Keratinocyte (primary cell): Measurements from ENCODE around the gene FOXP4. TPM values are rescaled to one million over a fixed set of nuclear protein-coding genes. Genes with fewer than 3 reads are reported as not detected.

Experiments
- DNase-seq: peaks from one replicate; pipeline ENCODE4 v3.0.0-alpha.2; 2011; ENCODE audit warnings: low read depth, missing footprints, low spot score
- FAIRE-seq: peaks from 2 replicates; lab custom pipeline; 2011; peaks lifted over from hg19 to GRCh38; lab: Jason Lieb, UNC
- H2AFZ ChIP-seq: 2 replicates; pipeline ENCODE4 v1.6.0; 2012; ENCODE audit warnings: low read length, control low read depth, inconsistent platforms; ENCODE audit not compliant: control insufficient read depth
- H3K27ac ChIP-seq: 2 replicates; pipeline ENCODE4 v1.5.1; 2011; ENCODE audit warnings: low read length; ENCODE audit not compliant: control insufficient read depth, insufficient read depth
- H3K27me3 ChIP-seq: 3 replicates; pipeline ENCODE4 v1.6.0; 2011; ENCODE audit warnings: low read length; ENCODE audit not compliant: control insufficient read depth, insufficient read depth; ENCODE audit errors: extremely low read depth
- H3K36me3 ChIP-seq, 2 experiments: 2 replicates in 1 of 2; 3 replicates in 1 of 2; pipeline ENCODE4 v1.5.1; 2011; ENCODE audit warnings: low read length in 2 of 2, mild to moderate bottlenecking in 1 of 2; ENCODE audit not compliant: control insufficient read depth in 2 of 2, insufficient read depth in 2 of 2; ENCODE audit errors: extremely low read depth in 1 of 2
- H3K4me1 ChIP-seq: 3 replicates; pipeline ENCODE4 v1.5.1; 2011; ENCODE audit warnings: low read length; ENCODE audit not compliant: control insufficient read depth, insufficient read depth; ENCODE audit errors: extremely low read depth
- H3K4me2 ChIP-seq: 3 replicates; pipeline ENCODE4 v1.6.0; 2011; ENCODE audit warnings: low read depth, low read length; ENCODE audit not compliant: control insufficient read depth, insufficient read depth; ENCODE audit errors: extremely low read depth
- H3K4me3 ChIP-seq, 3 experiments: fragments of 200-600 bp in 1 of 3; sonication (generic) in 1 of 3; 2 replicates in 2 of 3; 3 replicates in 1 of 3; pipeline ENCODE4 v1.5.1; 2011 to 2016; ENCODE audit warnings: low read length in 3 of 3, mild to moderate bottlenecking in 3 of 3, control low read depth in 2 of 3, inconsistent platforms in 1 of 3, low read depth in 1 of 3, mixed read lengths in 1 of 3, mixed run types in 1 of 3, moderate library complexity in 1 of 3; ENCODE audit not compliant: control insufficient read depth in 2 of 3, insufficient read depth in 2 of 3; ENCODE audit errors: extremely low read depth in 1 of 3
- H3K79me2 ChIP-seq: 2 replicates; pipeline ENCODE4 v1.6.0; 2012; ENCODE audit warnings: low read length; ENCODE audit not compliant: control insufficient read depth, insufficient read depth
- H3K9ac ChIP-seq: 3 replicates; pipeline ENCODE4 v1.6.0; 2011; ENCODE audit warnings: low read length; ENCODE audit not compliant: control insufficient read depth, insufficient read depth; ENCODE audit errors: extremely low read depth
- H3K9me1 ChIP-seq: 3 replicates; pipeline ENCODE4 v1.6.0; 2011; ENCODE audit warnings: low read length; ENCODE audit not compliant: control insufficient read depth, insufficient read depth; ENCODE audit errors: extremely low read depth
- H3K9me3 ChIP-seq: 2 replicates; pipeline ENCODE4 v1.5.1; 2012; ENCODE audit warnings: low read depth, low read length; ENCODE audit not compliant: control insufficient read depth
- H4K20me1 ChIP-seq: 3 replicates; pipeline ENCODE4 v1.6.0; 2011; ENCODE audit warnings: low read length; ENCODE audit not compliant: control insufficient read depth, insufficient read depth; ENCODE audit errors: extremely low read depth
- CTCF ChIP-seq, 3 experiments: IDR thresholded peaks in 1 of 3; conservative IDR thresholded peaks in 1 of 3; optimal IDR thresholded peaks in 1 of 3; 2 replicates in 2 of 3; 3 replicates in 1 of 3; pipeline versions ENCODE3 to v1.5.1; 2011; ENCODE audit warnings: low read length in 3 of 3, mild to moderate bottlenecking in 3 of 3, moderate library complexity in 2 of 3, control low read depth in 1 of 3, inconsistent platforms in 1 of 3; ENCODE audit not compliant: insufficient read depth in 2 of 3; ENCODE audit errors: extremely low read depth in 1 of 3
- EZH2 ChIP-seq: IDR thresholded peaks from one replicate; pipeline ENCODE4 v1.6.1; 2012; ENCODE audit warnings: inconsistent platforms, mild to moderate bottlenecking, low read length, moderate library complexity
- dilution Hi-C: fragments of 300-500 bp; cut with MboI; formaldehyde crosslinking; loops from one replicate; pipeline ENCODE4 v1.7.0; 2020; ENCODE audit warnings: low sequenced_read_pairs; ENCODE audit not compliant: extremely low pct_ligation_motif_present
- polyA plus RNA-seq, 5 experiments: library from polyadenylated mRNA; depleted of rRNA in 3 of 5; stranded (reverse) in 3 of 5; stranded (forward) in 1 of 5; unstranded in 1 of 5; fragments of >200 nt; gene quantifications; 1 replicate in 1 of 5; 2 replicates in 3 of 5; 3 replicates in 1 of 5; pipeline versions ENCODE4 v1.2.1 to v1.2.3, GENCODE V29; 2011 to 2012; ENCODE audit warnings: missing spikeins in 2 of 5, low read depth in 1 of 5, low replicate concordance in 1 of 5

Gene FOXP4
- polyA plus RNA-seq, 1 donor (not counting 4 experiments of a cell fraction or from before 2014, with no cell fraction given), result 1.1 TPM

- H3K4me1 ChIP-seq, result peaks cover 5% of the 10 kb centered on the region
- FAIRE-seq (no peak), DNase-seq (no peak)
- dilution Hi-C loops, result no loop called here
- no peak overlapping the region for H2AFZ ChIP-seq
- H3K36me3 ChIP-seq, result peaks cover 6 to 8% of the 10 kb centered on the region in 2 experiments
- no peak overlapping the region for H3K4me2 ChIP-seq
- no peak overlapping the region for H3K27ac ChIP-seq
- H3K9me1 ChIP-seq, result no peaks in the 10 kb centered on the region
- no peak overlapping the region for H3K9ac ChIP-seq
- no peaks in the 10 kb centered on the region for H3K79me2 ChIP-seq
- no peaks in the 10 kb centered on the region for H3K27me3 ChIP-seq
- H3K4me3 ChIP-seq, result no peak overlapping the region
- no peaks in the 10 kb centered on the region for H4K20me1 ChIP-seq
- H3K9me3 ChIP-seq, result no peaks in the 10 kb centered on the region
- TF ChIP-seq EZH2 (no peak), CTCF (optimal IDR thresholded peaks at IDR 0.05 in 1 of 3, IDR thresholded peaks at IDR 0.05 in 1 of 3, conservative IDR thresholded peaks at IDR 0.05 in 1 of 3; ENCODE audit: extremely low read depth in 1 of 3, insufficient read depth in 2 of 3, low read length in 3 of 3) (no peak)
These were observed 53.1 kb downstream of the FOXP4 start for GRCh38 chr6:41599015-41599851.

GRCh38 chr6:41599852-41600445 is 53.8 kb downstream of the FOXP4 start:
- no peaks in the 10 kb centered on the region for H3K79me2 ChIP-seq
- TF ChIP-seq CTCF (optimal IDR thresholded peaks at IDR 0.05 in 1 of 3, IDR thresholded peaks at IDR 0.05 in 1 of 3, conservative IDR thresholded peaks at IDR 0.05 in 1 of 3; ENCODE audit: extremely low read depth in 1 of 3, insufficient read depth in 2 of 3, low read length in 3 of 3), result no peak
- no peak for TF ChIP-seq EZH2
- FAIRE-seq (no peak), DNase-seq (no peak)
- H4K20me1 ChIP-seq, result no peaks in the 10 kb centered on the region
- no peaks in the 10 kb centered on the region for H3K9me3 ChIP-seq
- H3K27ac ChIP-seq, result no peak overlapping the region
- H3K27me3 ChIP-seq, result no peaks in the 10 kb centered on the region
- peaks cover 5% of the 10 kb centered on the region for H3K4me1 ChIP-seq
- no peak overlapping the region for H3K4me3 ChIP-seq
- no peak overlapping the region for H3K9ac ChIP-seq
- no peak overlapping the region for H2AFZ ChIP-seq
- no peaks in the 10 kb centered on the region for H3K9me1 ChIP-seq
- peaks cover 6 to 7% of the 10 kb centered on the region in 2 experiments for H3K36me3 ChIP-seq
- no peak overlapping the region for H3K4me2 ChIP-seq
- dilution Hi-C loops, result no loop called here
